HFF-Myc (cell line): ENCODE results near the gene RAB7A.
A peak's percentile ranks its signal among the peaks of the same experiment; 100 is the strongest.

ENCODE experiments used
- DNase-seq: peaks from one replicate; pipeline ENCODE4 v3.0.0-alpha.2; 2011; ENCODE audit warnings: low read depth; ENCODE audit errors: extremely low read depth
- H3K4me3 ChIP-seq: replicated peaks from 2 replicates; pipeline ENCODE4 v1.5.1; 2011; ENCODE audit warnings: low read depth, mild to moderate bottlenecking, control low read depth, low read length
- CTCF ChIP-seq: IDR thresholded peaks from 2 replicates; pipeline ENCODE4 v1.5.1; 2012; ENCODE audit warnings: mild to moderate bottlenecking, low read depth, low read length, control low read depth; ENCODE audit errors: missing control alignments

The RAB7A gene

DNA sequence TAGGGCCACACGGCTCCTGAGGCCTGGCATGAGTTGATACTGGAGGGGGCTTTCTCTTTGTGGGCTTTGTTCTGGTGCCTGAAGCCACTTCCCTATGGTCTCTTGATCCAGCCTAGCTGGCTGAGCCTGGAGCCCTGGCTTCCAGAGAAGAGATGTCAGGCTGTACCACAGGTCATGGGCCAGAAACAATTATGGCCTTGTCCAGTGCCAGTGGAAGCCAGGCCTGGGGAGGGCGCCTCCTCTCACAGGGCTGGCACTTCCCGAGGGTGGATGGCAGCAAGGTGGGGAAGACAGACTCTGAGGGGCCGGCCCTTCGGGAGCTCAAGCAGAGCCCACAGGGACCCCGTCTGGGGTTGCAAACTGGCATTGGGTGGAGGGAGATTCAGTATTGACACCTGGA lies 118.5 kb downstream of the RAB7A start:
- no peak for DNase-seq
- no peak for TF ChIP-seq CTCF
- H3K4me3 ChIP-seq, result no peak overlapping the region

GRCh38 chr3:128845119-128845777 lies 119.3 kb downstream of the RAB7A start:
- DNase-seq, result no peak

GRCh38 chr3:128845778-128846485 lies 119.9 kb downstream of the RAB7A start:
- DNase-seq, result peak; percentile 25
- TF ChIP-seq CTCF, result peak; percentile 59

More at GRCh38 chr3:128845119-128845777, 119.3 kb downstream of the RAB7A start:
- peak; percentile 20 for TF ChIP-seq CTCF
- H3K4me3 ChIP-seq, result peak overlapping the region; percentile 18; the same call in 1 of the 2 replicates

GRCh38 chr3:128846486-128846891 lies 120.5 kb downstream of the RAB7A start:
- no peak for DNase-seq
- no peak overlapping the region for H3K4me3 ChIP-seq

More at GRCh38 chr3:128845778-128846485, 119.9 kb downstream of the RAB7A start:
- H3K4me3 ChIP-seq, result peak overlapping the region; percentile 18

DNA sequence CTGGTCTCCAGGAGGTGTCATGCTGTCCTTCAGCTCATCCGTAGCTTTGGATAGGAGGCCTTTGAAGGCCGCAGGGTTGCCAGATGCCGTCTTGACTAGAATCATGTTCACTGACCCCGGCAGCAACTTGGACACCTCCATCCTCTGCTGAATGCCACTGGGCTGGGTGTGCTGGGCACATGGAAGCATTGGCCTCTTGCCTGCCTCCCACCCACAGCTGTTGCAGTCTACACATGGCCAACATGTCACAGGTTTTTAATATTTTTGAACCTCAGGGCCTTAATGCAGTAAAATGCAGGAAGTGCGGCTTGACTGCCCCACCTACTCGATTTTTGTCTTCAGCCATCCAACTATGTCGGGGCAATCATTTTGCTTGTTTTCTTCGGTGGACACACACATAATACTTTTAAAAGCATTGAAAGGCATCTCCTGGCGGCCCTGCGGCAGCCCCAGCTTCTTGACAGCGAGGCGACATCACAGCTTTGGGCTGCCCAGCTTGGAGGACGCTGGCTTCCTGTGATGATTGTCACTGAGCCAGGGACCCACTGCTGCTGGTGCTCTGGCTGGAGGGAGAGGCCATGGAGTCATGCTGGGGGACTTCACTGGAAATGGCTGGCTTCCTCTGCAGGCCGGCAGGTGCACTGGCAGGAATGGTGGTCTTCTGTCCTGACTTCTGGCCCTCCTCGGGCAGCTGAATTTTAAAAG lies 121.8 kb downstream of the RAB7A start:
- TF ChIP-seq CTCF, result no peak
- no peak overlapping the region for H3K4me3 ChIP-seq
- DNase-seq, result no peak

More at GRCh38 chr3:128846486-128846891, 120.5 kb downstream of the RAB7A start:
- TF ChIP-seq CTCF, result no peak

DNA sequence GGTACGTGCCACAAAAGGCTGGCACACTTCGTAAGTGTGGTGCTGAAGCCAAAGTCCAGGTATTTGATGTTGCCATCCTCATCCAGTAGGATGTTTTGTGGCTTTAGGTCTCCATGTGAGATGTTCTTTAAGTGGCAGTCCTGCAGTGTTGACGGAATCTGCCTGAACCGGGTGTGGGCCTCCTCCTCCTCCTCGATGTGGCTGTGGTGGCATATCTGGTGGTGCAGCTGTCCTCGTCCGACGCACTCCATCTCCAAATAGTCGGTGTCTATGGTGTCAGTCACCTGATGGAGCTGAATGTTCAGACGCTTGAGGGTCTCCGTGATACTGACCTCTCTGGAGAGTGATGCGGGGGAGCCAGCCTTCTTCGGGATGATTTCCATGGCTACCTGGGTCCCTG lies 123.0 kb downstream of the RAB7A start:
- TF ChIP-seq CTCF, result no peak
- DNase-seq, result no peak
- no peak overlapping the region for H3K4me3 ChIP-seq
